Thyroid gland (tissue), 4 donors: ENCODE measurements around the gene SULT1C3. TPM values are rescaled to one million over a fixed set of nuclear protein-coding genes. Genes with fewer than 3 reads are reported as not detected.

ENCODE experiments used
- DNase-seq, 2 donors: peaks; one replicate each; pipeline ENCODE4 v3.0.0-alpha.2; 2019
- H3K27ac ChIP-seq, 3 donors: fragments of 200-600 bp; sonication (generic); 1 replicate in 2 of 3; 2 replicates in 1 of 3; pipeline ENCODE4 v1.5.1; 2016 to 2019; ENCODE audit warnings: mild to moderate bottlenecking in 1 of 3, moderate library complexity in 1 of 3
- H3K27me3 ChIP-seq: fragments of 200-600 bp; sonication (generic); one replicate; pipeline ENCODE4 v1.5.1; 2019
- H3K36me3 ChIP-seq, 2 donors: fragments of 200-600 bp; sonication (generic); one replicate each; pipeline ENCODE4 v1.5.1; 2016 to 2019
- H3K4me1 ChIP-seq, 2 donors: fragments of 200-600 bp; sonication (generic); one replicate each; pipeline ENCODE4 v1.5.1; 2017 to 2019
- H3K4me3 ChIP-seq, 3 donors: fragments of 200-600 bp; sonication (generic); replicated peaks in 1 of 3; 1 replicate in 2 of 3; 2 replicates in 1 of 3; pipeline ENCODE4 v1.5.1; 2016; ENCODE audit warnings: mild to moderate bottlenecking in 1 of 3
- H3K9me3 ChIP-seq: fragments of 200-600 bp; sonication (generic); one replicate; pipeline ENCODE4 v1.5.1; 2017
- POLR2A ChIP-seq, 2 donors: fragments of 450-650 bp; IDR thresholded peaks; one replicate each; pipeline ENCODE4 v1.6.1; 2017; ENCODE audit warnings: antibody characterized with exemption in 2 of 2, mild to moderate bottlenecking in 2 of 2, moderate library complexity in 1 of 2
- WGBS, 2 donors: methylation state at CpG; one replicate each; pipeline ENCODE4 v1.1.5; 2017; 5-methylcytosine and 5-hydroxymethylcytosine counted together
- intact Hi-C: fragments of 100-400 bp; cut with DNase I; formaldehyde crosslinking; loops from one replicate; pipeline ENCODE4 v1.15.1; 2023
- total RNA-seq, 4 donors: library from RNA; depleted of rRNA; stranded (reverse); fragments of >200 nt; gene quantifications; one replicate each; pipeline ENCODE4 v1.2.3, GENCODE V29; 2016
- TF ChIP-seq, protein P1 (sequence below), 6 experiments: fragments of 200-600 bp in 3 of 6; fragments of 450-650 bp in 3 of 6; sonication (generic) in 3 of 6; IDR thresholded peaks; one replicate each; pipeline ENCODE4 v1.5.1; 2016 to 2019; ENCODE audit warnings: antibody characterized with exemption in 6 of 6, mild to moderate bottlenecking in 2 of 6, inconsistent platforms in 1 of 6, moderate library complexity in 1 of 6

Gene SULT1C3
- not detected for total RNA-seq

DNA sequence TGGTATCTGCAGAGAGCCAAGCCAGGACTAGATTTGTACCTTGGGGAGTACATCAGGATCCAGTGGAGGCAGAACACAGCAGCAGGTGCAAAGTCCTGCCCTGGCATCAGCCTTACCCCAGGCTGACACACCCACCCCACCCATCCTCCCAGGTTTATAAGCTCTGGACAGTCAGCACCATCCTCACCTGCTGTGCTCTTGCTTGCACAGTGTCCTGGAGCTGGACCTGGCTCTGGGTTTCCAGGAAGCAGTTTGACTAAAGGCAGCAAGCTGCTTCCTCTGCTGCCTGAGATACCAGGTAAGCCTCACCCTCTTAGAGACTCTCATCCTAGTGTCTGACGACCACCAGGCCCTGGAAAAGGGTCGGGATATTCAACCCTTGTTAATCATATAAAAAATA is at the start of gene SULT1C3:
Gene SULT1C3 (plus strand): TSS at position 183 of the 400 bp plus-strand sequence. CDS start 7,227 bp downstream, outside the sequence.
- Histone ChIP-seq H3K27me3 (no peaks in the 10 kb centered on the region), H3K27ac (no peak within 1 kb of the TSS), H3K9me3 (no peaks in the 10 kb centered on the region), H3K36me3 (no peaks in the 10 kb centered on the region), H3K4me1 (no peaks in the 10 kb centered on the region), H3K4me3 (no peak within 1 kb of the TSS)
- TF ChIP-seq POLR2A (IDR thresholded peaks at IDR 0.05) = no peak
- TF ChIP-seq, protein P1, sequence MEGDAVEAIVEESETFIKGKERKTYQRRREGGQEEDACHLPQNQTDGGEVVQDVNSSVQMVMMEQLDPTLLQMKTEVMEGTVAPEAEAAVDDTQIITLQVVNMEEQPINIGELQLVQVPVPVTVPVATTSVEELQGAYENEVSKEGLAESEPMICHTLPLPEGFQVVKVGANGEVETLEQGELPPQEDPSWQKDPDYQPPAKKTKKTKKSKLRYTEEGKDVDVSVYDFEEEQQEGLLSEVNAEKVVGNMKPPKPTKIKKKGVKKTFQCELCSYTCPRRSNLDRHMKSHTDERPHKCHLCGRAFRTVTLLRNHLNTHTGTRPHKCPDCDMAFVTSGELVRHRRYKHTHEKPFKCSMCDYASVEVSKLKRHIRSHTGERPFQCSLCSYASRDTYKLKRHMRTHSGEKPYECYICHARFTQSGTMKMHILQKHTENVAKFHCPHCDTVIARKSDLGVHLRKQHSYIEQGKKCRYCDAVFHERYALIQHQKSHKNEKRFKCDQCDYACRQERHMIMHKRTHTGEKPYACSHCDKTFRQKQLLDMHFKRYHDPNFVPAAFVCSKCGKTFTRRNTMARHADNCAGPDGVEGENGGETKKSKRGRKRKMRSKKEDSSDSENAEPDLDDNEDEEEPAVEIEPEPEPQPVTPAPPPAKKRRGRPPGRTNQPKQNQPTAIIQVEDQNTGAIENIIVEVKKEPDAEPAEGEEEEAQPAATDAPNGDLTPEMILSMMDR (IDR thresholded peaks at IDR 0.05) = no peak
- intact Hi-C loops = no loop called here
- WGBS, 2 donors = 60 to 86% methylated on average over 1 to 2 of the region's 2 CpGs
- no peak for DNase-seq

DNA sequence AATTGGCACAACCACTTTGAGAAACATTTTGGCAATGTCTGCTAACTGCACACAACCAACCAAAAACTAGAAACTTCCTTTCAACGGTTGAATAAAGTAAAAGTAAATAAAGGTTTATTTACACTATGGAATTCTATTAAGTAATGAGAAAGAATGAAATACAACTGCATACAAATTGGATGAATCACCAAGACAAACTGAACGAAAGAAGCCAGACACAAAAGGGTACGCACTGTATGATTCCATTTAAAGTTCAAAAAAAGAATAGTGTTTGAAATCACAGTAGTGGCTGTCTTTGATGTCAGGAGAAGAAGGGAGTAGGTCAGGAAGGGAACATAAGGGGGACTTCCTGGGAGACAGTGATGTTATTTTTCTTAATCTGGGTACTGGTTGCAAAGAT is 46.5 kb upstream of the SULT1C3 start:
- intact Hi-C loops = no loop called here
- Histone ChIP-seq H3K9me3 (no peaks in the 10 kb centered on the region), H3K4me1 (no peaks in the 10 kb centered on the region), H3K36me3 (no peaks in the 10 kb centered on the region), H3K27me3 (no peaks in the 10 kb centered on the region), H3K4me3 (no peak overlapping the region), H3K27ac (no peak overlapping the region)
- no peak for DNase-seq
- no peak for TF ChIP-seq POLR2A (IDR thresholded peaks at IDR 0.05)
- TF ChIP-seq, protein P1 (IDR thresholded peaks at IDR 0.05) = no peak
- WGBS, 2 donors = 81 to 84% methylated on average over 3 of the region's 3 CpGs

DNA sequence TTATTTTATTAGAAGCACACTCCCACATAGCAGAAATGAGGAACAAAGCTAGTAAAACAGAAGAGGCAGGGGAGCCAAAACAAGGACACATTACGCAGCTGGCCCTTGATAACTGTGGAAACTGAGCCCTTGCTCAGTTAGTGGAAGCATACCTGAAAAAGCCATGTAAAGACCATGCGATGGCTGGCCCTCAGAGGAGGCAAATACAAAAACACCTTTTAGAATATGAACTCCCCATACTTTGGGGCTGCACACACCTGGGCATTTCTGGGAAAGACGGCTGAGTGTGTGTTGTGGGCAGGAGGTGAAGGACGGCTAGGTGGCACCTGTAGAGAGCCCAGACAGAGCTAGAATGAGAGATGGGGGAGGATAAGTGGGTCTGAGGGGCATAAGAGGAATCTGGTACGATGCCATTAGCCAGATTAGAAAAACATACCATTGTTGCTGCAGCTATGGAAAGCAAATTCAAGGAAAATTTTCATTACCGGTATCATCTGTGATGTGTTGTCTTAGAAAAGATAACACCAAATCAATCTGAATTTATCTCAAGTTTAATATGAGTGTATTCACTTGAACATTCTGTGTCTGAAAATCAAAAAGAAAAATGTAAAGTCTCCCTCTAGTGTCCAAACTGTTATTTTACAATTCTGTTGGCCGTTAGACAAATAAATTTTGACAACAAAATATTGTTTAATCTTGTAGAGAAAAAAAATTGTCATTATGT is 45.2 kb upstream of the SULT1C3 start:
- Histone ChIP-seq H3K36me3 (no peaks in the 10 kb centered on the region), H3K27ac (no peak overlapping the region), H3K4me3 (no peak overlapping the region), H3K9me3 (no peaks in the 10 kb centered on the region), H3K4me1 (no peaks in the 10 kb centered on the region), H3K27me3 (no peaks in the 10 kb centered on the region)
- WGBS, 2 donors = 61 to 62% methylated on average over 7 of the region's 7 CpGs
- TF ChIP-seq, protein P1 (IDR thresholded peaks at IDR 0.05) = peak in 4 of 6 experiments; percentile 24 to 51 (median 46)
- no peak for TF ChIP-seq POLR2A (IDR thresholded peaks at IDR 0.05)
- no peak for DNase-seq
- intact Hi-C loops = no loop called here

DNA sequence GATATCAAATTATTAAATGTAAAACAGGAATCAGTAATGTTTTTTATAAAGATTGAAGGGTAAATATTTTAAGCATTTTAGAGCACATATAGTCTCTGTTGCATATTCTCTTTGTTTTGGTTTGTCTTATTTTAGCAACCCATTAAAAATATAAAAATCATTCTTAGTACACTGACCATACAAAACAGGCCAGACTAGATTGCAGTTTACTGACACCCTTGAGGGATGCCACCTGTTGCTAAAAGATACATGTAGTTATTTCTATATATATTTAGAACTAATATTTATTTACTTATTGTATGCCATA is 44.7 kb upstream of the SULT1C3 start:
- no peaks in the 10 kb centered on the region for H3K27me3 ChIP-seq
- no peaks in the 10 kb centered on the region for H3K36me3 ChIP-seq
- intact Hi-C loops = no loop called here
- DNase-seq = no peak
- no peak overlapping the region for H3K4me3 ChIP-seq
- no peak for TF ChIP-seq POLR2A (IDR thresholded peaks at IDR 0.05)
- TF ChIP-seq, protein P1 (IDR thresholded peaks at IDR 0.05) = no peak
- H3K4me1 ChIP-seq = no peaks in the 10 kb centered on the region
- H3K9me3 ChIP-seq = no peaks in the 10 kb centered on the region
- H3K27ac ChIP-seq = no peak overlapping the region

DNA sequence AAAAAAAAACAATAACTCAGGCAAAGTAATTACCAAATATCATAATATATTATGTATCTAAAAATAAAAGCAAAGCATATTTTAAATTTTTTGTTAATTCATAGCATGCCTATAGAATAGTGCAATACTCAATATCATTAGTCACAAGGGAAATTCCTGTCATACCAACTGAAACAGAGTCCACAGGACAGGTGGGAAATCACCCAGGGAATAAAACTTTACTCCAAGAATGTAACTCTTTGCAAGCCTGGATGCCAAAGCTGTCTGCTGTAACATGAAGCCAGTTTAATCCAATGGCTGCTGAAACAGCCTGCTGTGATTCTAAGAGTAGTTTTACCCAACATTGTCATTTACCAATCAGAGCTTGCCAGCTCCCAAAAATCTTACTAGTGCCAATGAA is 40.0 kb upstream of the SULT1C3 start:
- no peaks in the 10 kb centered on the region for H3K4me1 ChIP-seq
- no peak for DNase-seq
- no peak overlapping the region for H3K4me3 ChIP-seq
- no peaks in the 10 kb centered on the region for H3K36me3 ChIP-seq
- TF ChIP-seq, protein P1 (IDR thresholded peaks at IDR 0.05) = no peak
- no peak for TF ChIP-seq POLR2A (IDR thresholded peaks at IDR 0.05)
- H3K9me3 ChIP-seq = no peaks in the 10 kb centered on the region
- H3K27me3 ChIP-seq = no peaks in the 10 kb centered on the region
- intact Hi-C loops = no loop called here
- H3K27ac ChIP-seq = no peak overlapping the region
